HS-27A (cell line): ENCODE results near the gene TRAK1.
"Not testable (repeated sequence)": the region's sequence is repeated elsewhere in the genome, so short reads cannot be mapped to it uniquely, and the experiment has no call there.

Experiments used
- DNase-seq: peaks from one replicate; pipeline ENCODE4 v3.0.0-alpha.2; 2012; ENCODE audit warnings: low read depth, missing footprints

The TRAK1 gene

GRCh38 chr3:42090973-42091731 lies at the start of gene TRAK1:
Gene TRAK1, plus strand, starts transcription at chr3:42091357. Its CDS starts 113 bp downstream, at chr3:42091470.
- no peak for DNase-seq

- DNase-seq: no peak
These were observed 48.4 kb upstream of the TRAK1 start for GRCh38 chr3:42042747-42043098.

GRCh38 chr3:42043099-42043813 lies 47.9 kb upstream of the TRAK1 start:
- no peak for DNase-seq

GRCh38 chr3:42045708-42046243 lies 45.4 kb upstream of the TRAK1 start:
- DNase-seq: no peak

GRCh38 chr3:42048526-42048925 lies 42.6 kb upstream of the TRAK1 start:
- not testable (repeated sequence) for DNase-seq

- DNase-seq: no peak
These were observed 41.0 kb upstream of the TRAK1 start for GRCh38 chr3:42050126-42050525.

GRCh38 chr3:42051384-42052131 lies 39.6 kb upstream of the TRAK1 start:
- DNase-seq: no peak

- DNase-seq: no peak
These were observed 39.0 kb upstream of the TRAK1 start for GRCh38 chr3:42052132-42052483.

- no peak for DNase-seq
These were observed 38.4 kb upstream of the TRAK1 start for GRCh38 chr3:42052484-42053351.

- DNase-seq: no peak
These were observed 37.7 kb upstream of the TRAK1 start for GRCh38 chr3:42053476-42053875.

GRCh38 chr3:42055291-42055690 lies 35.9 kb upstream of the TRAK1 start:
- no peak for DNase-seq

- DNase-seq: no peak
These were observed 34.3 kb upstream of the TRAK1 start for GRCh38 chr3:42056840-42057239.

- no peak for DNase-seq
These were observed 33.5 kb upstream of the TRAK1 start for GRCh38 chr3:42057561-42058211.

- no peak for DNase-seq
These were observed 30.0 kb upstream of the TRAK1 start for GRCh38 chr3:42061025-42061712.

GRCh38 chr3:42061713-42062380 lies 29.3 kb upstream of the TRAK1 start:
- DNase-seq: peak; percentile 99

- DNase-seq: no peak
These were observed 28.7 kb upstream of the TRAK1 start for GRCh38 chr3:42062464-42062863.

- DNase-seq: peak; percentile 95
These were observed 27.3 kb upstream of the TRAK1 start for GRCh38 chr3:42063888-42064287.

GRCh38 chr3:42066516-42067181 lies 24.5 kb upstream of the TRAK1 start:
- DNase-seq: no peak

GRCh38 chr3:42067326-42067725 lies 23.8 kb upstream of the TRAK1 start:
- no peak for DNase-seq
